ENCODE measurements around the gene KDM4C.
"Not testable (repeated sequence)": the region's sequence is repeated elsewhere in the genome, so short reads cannot be mapped to it uniquely, and the experiment has no call there.

Gene KDM4C

DNA sequence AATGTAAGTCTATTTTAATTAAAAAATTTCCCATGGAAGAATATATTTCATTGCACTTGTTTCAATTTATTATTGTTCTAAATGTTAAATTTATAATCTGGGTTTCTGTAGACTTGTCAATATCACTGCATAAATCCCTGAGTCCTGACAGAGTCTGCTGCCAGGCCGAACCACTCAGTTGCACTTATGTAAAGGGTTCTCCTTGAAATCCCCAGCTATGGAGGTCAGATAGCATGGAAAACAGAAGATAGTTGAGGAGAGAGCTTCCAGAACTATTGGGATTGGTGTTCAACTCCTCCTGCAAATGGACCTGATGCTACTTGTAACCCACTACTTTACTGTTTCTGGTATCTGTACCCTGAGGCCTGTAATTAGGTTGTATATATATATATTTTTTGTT, 37.2 kb downstream of the KDM4C start:
- no peak for DNase-seq (ENCODE audit: extremely low spot score, insufficient read length, low read depth)
- FAIRE-seq, result no peak

DNA sequence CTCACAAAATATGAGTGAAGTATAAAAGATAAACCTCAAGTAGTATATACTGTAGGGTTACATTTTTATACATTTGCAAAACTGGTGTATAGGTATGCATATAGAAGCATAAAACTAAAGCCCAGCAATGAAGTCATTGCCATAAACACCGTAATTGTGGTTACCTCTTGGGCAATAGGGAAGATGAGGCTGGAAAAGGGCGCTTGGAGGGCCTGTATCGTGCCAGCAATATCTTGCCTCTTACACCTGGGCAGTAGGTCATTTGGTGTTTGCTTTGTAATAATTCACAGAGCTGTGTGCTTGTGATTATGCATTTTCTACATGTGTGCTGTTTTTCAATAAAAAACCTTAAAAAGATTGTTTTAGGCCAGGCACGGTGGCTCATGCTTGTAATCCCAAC, 45.2 kb downstream of the KDM4C start:
- DNase-seq (ENCODE audit: extremely low spot score, insufficient read length, low read depth) (no peak), FAIRE-seq (no peak)

DNA sequence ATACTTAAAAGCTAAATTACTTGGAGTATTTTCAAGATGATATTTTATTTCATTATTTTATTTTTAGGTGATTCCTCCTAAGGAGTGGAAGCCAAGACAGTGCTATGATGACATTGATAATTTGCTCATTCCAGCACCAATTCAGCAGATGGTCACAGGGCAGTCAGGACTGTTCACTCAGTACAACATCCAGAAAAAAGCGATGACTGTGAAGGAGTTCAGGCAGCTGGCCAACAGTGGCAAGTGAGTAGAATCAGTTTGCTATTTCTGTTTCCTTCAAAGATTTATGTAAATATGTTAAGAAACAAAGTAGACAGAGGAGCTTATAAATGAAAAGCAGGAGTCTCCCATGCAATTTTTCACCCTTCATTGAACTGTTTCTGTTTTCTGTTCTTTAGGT, 47.8 kb downstream of the KDM4C start:
- no peak for DNase-seq (ENCODE audit: extremely low spot score, insufficient read length, low read depth)
- FAIRE-seq, result no peak

DNA sequence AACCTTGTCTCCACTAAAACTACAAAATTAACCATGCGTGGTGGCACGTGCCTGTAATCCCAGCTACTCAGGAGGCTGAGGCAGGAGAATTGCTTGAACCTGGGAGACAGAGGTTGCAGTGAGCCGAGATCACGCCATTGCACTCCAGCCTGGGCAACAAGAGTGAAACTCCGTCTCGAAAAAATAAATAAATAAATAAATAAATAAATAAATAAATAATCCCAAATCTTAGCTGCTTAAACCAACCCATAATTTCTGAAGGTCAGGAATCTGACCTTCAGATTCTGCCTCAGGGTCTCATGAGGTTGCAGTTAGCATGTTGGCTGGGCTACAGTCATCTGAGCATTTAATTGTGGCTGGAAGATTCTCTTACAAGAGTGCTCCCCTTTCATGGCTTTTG, 48.5 kb downstream of the KDM4C start:
- DNase-seq (ENCODE audit: extremely low spot score, insufficient read length, low read depth); FAIRE-seq: not testable (repeated sequence)

DNA sequence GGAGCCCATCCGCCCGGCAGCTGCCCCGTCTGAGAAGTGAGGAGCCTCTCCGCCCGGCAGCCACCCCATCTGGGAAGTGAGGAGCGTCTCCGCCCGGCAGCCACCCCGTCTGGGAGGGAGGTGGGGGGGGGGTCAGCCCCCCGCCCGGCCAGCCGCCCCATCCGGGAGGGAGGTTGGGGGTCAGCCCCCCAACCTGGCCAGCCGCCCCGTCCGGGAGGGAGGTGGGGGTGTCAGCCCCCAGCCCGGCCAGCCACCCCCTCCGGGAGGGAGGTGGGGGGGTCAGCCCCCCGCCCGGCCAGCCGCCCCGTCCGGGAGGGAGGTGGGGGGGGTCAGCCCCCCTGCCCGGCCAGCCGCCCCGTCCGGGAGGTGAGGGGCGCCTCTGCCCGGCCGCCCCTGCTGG, 49.9 kb downstream of the KDM4C start:
- FAIRE-seq; DNase-seq (ENCODE audit: extremely low spot score, insufficient read length, low read depth): not testable (repeated sequence)

DNA sequence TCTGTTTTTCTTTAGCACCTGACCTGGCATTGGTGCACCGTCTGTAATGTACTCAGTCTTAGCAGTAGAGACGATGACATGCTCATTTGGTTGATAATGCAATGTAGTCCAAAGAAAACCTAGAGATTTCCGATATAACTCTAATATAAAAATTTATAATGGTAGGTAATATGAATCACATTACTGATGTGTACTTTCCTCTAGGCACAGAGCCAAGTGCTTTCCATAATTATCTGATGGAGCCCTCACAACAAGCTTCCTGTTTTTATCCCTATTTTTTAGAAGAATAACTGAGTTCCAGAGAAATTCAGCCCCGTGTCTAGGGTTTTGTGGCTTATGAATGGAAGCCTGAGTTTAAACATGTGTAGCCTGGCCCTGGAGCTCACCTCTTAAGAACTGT, 53.7 kb downstream of the KDM4C start:
- DNase-seq (ENCODE audit: extremely low spot score, insufficient read length, low read depth) (no peak), FAIRE-seq (no peak)

DNA sequence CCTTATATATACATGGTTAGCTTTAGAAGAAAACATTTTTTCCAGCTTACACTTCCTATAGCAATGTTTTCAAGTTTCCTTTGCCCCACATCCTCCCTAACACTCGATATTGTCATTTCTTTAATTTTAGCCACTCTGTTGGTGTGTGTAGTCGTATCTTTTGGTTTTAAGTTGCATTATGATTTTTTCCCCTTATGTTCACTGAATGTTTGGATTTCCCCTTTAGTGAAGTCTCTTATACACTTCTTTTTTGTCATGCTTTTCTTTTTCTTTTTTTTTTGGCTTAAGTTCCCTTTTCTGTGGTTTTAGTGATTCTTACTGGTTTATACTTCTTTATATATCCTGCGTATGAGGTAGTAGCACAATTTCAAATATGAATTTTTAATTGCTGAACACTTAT, 58.8 kb downstream of the KDM4C start:
- FAIRE-seq (peak; percentile 33), DNase-seq (ENCODE audit: extremely low spot score, insufficient read length, low read depth) (no peak)

DNA sequence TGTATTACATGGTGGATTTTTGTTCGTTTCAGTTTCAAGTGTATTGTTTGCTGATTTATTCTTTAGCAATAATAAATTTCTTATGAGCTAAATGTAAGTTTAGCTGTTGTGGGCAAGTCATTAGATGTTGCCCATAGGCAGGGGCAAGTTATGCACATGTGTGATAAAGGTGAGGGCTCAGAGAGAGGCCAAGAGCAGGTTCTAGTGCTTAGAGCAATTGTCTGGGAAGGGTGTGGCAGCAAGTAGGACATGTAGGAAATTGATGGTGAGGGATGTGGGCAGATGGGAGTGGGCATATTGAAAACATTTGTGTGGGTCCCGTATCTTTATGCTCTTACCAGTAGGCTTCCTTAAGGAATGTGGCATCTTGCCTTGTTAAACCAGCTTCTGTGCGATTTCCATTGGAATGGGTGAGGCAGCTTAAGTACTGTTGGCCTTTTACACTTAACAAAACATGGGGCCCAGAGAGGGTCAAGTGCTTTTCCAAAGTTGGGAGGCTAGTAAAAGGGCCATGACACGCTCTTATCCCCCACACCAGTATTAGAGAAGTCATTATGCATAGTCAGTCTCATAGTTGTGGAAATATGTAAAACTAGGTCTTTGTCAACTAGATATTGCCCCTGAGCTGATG, 60.6 kb downstream of the KDM4C start:
- no peak for FAIRE-seq
- DNase-seq (ENCODE audit: extremely low spot score, insufficient read length, low read depth), result no peak

DNA sequence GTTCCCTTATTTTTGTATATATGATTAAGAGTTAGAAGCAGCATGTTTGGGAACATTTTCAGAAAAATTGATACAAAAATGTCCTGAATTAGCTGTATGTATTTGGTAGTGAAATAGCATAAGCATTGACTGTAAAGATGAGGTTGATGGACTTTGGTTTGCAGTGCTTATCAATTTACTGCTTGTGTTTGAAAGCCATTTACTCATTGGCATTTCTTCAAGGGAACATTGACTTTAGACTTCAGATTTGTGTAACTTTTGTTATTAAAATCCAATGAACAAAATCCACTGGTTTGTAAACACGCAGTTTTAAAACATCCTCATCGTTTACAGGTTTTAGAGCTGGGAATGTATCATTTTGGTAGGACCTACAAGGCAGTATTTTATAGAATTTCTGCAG, 61.3 kb downstream of the KDM4C start:
- FAIRE-seq, result peak; percentile 12

DNA sequence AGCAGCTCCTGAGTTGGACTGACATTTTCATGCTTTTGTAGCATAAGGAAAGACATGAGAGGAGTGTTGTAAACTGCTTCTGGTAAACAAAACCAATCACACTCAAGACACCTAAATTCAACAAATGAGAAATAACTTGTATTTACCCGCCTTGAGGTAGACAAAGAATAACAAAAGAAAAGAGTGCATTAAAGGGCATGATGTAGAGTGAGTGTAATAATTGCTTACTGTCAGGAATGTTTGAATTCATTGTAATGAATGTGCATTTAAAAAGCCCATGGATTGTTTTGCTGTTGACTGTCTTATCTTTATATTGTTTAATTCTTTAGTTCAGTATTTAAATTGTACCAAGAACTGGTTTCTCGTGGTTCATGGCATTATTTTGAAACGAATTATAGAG, 61.8 kb downstream of the KDM4C start:
- no peak for DNase-seq (ENCODE audit: extremely low spot score, insufficient read length, low read depth)
- no peak for FAIRE-seq

More for the DNA sequence above, 61.3 kb downstream of the KDM4C start:
- DNase-seq (ENCODE audit: extremely low spot score, insufficient read length, low read depth), result no peak

DNA sequence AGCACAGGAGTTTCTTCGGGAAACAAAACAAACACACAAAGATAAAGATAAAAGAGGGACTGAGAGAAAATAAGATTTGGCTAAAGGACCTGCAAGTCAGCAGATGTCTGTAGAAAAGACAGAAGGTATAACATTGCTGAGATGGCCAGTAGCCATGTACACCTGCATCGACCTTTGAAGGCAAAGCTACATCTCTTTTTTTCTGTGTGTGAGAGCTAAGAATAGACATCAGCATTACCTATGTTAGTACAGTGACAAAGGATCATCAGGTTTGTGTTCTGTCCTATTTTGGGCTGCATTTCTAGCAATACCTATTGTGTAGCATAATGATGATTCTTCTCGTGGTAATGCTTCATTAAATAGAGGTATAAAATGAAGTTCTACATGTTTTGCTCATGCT, 64.9 kb downstream of the KDM4C start:
- DNase-seq (ENCODE audit: extremely low spot score, insufficient read length, low read depth), result no peak

DNA sequence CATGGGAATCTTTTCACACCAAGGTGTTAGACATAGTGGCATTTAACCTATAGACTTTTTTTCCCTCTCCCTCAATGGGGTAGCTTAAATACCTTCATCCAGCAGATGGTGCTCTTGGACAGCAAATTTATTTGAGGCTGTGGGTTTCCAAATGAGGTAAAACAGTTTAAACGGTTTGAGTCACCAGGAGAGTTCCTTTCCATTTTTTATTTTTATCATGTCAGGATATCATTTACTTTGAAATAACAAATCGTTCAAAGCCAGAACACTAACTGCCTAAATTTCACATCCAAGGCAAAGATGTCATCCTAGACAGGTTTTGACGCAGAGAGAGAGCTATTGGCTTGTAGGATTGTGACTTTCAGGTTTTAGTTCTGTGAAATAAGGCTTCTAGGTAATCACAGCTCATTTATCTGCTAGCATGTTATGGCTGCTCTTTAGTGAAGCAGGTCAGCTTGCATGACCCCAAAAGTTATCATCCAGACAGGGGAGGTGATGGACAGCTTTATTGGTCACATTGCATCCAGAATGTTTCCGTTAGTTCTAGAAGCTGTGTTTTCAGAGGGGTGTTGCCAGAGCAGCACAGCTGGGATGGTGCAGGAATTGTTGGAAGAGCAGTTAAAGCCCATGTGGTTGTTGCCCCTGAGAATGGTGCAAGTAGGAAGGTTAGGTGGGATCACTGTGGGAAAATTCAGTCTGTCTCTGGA, 69.8 kb downstream of the KDM4C start:
- DNase-seq (ENCODE audit: extremely low spot score, insufficient read length, low read depth), result peak; percentile 18
- FAIRE-seq, result peak; percentile 82

More for the DNA sequence above, 64.9 kb downstream of the KDM4C start:
- no peak for FAIRE-seq

DNA sequence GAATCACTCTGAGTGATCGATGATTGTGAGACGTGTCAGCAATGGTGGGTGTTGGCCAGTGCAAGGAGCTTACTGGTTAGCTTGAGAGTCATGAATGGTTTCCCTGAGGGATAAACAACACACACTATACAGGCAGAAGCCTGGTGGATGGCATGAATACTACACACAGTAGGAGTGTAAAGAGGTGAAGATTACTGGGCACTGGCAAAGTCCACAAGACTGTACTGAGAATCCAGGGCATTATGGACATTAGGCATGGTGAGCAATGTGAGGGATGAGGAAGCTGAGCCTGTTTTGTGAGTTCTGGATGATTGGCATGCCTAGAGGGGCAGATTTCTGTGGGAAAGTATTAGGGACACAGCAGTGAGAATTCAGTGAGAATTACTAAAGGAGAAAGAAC, 71.3 kb downstream of the KDM4C start:
- DNase-seq (ENCODE audit: extremely low spot score, insufficient read length, low read depth) (no peak), FAIRE-seq (peak; percentile 35)

DNA sequence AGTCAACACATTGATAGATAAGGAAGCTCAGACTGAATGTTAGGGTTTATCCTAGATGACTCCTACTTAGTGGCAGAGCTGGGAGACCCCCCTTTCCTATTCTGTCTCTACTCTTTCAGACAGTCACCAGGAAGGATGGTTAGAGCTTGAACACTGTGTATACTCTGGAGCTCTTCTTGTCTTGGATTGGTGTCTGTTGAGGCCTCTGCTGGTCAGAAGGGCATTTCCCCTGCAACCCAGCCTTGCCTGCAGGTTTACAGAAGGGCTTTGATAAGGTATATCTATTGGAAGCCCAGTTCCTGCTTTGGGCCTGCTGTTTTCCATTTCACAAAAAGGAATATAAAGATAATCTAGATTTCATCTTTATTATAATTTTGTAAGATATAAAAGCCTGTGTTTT, 71.8 kb downstream of the KDM4C start:
- no peak for DNase-seq (ENCODE audit: extremely low spot score, insufficient read length, low read depth)
- peak; percentile 41 for FAIRE-seq

DNA sequence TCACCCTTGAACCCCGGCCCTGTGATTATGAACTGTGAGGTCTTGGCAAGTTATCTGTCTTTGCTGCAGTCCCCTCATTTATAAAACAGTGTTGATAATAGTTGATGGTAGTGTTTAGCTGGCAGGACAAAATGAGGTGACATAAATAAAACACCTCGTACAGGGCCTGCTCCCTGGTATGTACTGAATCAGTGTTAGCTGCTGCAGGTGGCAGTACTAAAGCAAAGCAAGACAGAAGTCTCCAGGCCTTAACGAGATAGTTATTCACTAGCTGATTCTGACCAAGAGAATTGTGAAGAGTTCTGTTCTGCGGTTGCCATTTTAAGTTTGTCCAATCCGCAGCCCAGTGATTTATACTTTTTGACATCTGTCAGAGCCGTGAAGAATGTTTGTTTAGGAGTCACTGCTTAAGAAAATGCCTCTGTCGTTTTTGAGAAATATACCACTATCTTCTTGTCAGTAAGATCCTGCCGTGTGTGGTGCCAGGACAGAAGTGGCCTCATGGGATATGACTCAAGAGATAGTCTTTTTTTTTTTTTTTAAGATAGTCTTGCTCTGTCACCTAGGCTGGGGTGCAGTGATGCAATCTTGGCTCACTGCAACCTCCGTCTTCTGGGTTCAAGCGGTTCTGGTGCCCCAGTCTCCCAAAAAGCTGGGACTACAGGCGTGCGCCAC, 75.9 kb downstream of the KDM4C start:
- DNase-seq (ENCODE audit: extremely low spot score, insufficient read length, low read depth), result no peak
- FAIRE-seq, result no peak

DNA sequence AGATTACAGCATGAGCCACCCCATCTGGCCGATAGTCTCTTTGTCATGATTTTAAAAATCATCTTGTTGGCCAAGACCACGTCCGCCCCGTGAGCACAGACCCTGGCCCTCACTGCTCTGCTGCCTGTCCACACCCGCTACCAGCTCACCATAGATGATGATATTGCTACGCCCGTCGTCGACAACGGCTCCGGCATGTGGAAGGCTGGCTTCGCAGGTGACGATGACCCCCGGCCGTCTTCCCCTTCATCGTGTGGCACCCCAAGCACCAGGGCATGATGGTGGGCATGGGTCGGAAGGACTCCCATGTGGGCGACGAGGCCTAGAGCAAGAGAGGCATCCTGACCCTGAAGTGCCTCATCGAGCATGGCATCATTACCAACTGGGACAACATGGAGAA, 76.5 kb downstream of the KDM4C start:
- FAIRE-seq (no peak), DNase-seq (ENCODE audit: extremely low spot score, insufficient read length, low read depth) (no peak)

DNA sequence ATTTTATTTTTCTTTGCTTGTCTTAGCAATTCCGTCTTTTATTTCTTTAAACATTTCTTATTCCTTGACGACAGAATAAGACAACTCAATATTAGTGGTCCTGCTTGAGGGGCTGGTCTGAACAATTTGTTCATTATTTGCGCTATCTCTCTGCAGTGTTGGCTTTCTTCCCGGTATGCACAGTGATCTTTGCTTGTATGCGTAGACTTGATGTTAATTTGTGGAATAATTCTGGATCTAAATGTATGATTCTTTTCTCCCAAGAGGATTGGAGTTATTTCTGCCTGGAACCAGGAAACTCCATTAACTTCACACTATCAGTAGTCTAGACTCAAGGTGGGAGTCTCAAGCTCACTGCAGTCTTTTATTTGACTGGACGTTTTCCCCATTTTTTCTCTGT, 80.4 kb downstream of the KDM4C start:
- no peak for DNase-seq (ENCODE audit: extremely low spot score, insufficient read length, low read depth)
- FAIRE-seq, result no peak

DNA sequence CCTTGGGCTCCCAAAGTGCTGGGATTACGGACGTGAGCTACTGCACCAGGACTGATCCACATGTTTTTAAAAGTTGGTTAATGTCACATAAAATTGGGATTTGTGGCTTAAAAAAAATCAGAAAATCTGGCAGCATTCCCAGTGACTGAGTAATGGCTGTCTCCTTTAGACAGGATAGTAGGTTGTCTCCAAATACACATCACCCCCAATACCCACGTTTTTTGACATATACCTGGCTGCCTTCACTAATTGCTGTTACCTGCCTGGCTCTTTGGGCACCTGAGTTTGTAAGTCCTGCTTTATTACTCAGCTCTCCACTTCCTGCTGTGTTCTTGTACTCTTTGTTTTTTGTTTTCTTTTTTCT, 84.8 kb downstream of the KDM4C start:
- DNase-seq (ENCODE audit: extremely low spot score, insufficient read length, low read depth), result no peak

DNA sequence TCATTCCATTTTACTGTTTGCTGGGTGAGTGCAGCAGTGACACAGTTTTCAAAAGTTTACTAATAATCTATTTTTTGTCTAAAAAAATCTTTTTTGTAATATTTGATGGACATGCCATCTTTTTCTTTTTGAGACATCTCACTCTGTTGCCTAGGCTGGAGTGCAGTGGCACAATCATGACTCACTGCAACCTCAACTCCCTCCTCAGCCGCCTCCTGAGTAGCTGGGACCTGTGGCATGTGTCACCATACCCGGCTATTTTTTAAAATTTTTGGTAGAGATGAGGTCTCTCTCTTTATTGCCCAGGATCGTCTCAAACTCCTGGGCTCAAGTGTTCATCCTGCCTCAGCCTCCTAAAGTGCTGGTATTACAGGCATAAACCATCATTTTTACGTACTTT, 86.0 kb downstream of the KDM4C start:
- DNase-seq (ENCODE audit: extremely low spot score, insufficient read length, low read depth), result no peak
- FAIRE-seq, result no peak

More for the DNA sequence above, 84.8 kb downstream of the KDM4C start:
- FAIRE-seq, result no peak

DNA sequence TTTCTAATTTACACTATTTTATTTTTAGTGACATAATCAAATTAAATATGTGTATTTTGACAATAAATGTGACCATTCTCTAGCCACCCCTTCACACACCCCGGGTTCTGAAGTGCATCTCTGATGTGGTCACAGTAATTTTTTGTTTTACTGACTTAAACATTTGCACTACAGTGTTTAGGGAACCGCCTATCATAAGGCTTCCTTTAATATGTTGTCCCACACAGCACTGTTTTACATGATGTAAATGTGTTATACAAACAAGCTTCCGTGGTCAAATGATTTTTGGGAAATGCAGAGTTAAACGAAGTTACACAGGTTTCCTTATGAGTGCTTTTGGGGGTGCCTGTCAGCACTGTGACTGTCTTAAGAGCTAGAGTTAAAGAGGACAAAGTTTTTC, 86.5 kb downstream of the KDM4C start:
- DNase-seq (ENCODE audit: extremely low spot score, insufficient read length, low read depth) (no peak), FAIRE-seq (no peak)

DNA sequence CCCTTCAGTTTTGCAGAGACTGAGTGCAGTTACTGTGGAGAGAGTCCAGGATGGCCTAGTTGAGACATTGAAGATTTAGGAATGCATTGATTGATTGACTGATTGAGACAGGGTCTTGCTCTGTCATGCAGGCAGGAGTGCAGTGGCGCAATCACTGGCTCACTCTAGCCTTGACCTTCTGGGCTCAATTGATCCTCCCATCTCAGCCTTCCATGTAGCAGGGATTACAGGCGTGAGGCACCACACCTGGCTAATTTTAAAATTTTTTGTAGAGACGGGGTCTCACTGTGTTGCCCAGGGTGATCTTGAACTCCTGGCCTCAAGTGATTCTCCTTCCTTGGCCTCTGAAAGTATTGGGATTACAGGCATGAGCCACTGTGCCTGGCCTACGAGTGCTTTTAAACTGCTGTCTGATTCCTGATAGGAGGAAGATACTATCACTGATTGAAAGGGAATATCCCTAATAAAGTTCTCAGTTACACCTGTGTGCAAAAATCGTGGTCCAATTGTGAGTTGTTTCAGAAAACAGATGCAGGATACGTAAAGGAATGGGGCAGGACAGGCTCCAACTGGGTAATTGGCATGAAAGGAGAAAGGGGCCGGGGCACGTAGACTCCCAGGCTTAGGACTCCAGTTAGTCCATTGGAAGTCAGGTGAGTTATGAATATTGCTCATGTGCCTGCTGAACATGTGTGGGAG, 87.5 kb downstream of the KDM4C start:
- FAIRE-seq (no peak), DNase-seq (ENCODE audit: extremely low spot score, insufficient read length, low read depth) (no peak)
